GM23248 (cell line): Measurements from ENCODE around the gene C2orf49. TPM values are rescaled to one million over a fixed set of nuclear protein-coding genes. Genes with fewer than 3 reads are reported as not detected.

Experiments
- DNase-seq: peaks from one replicate; pipeline ENCODE4 v3.0.0-alpha.2; 2015
- H2AFZ ChIP-seq: fragments of 200-600 bp; sonication (generic); 2 replicates; pipeline ENCODE4 v1.6.1; 2016; ENCODE audit warnings: antibody characterized with exemption
- H3F3A ChIP-seq: fragments of 200-600 bp; sonication (generic); 2 replicates; pipeline ENCODE4 v1.6.1; 2016; ENCODE audit warnings: mild to moderate bottlenecking, antibody characterized with exemption, mixed run types; ENCODE audit not compliant: insufficient read depth
- H3K27ac ChIP-seq: fragments of 200-600 bp; sonication (generic); 2 replicates; pipeline ENCODE4 v1.5.1; 2016; ENCODE audit warnings: mild to moderate bottlenecking
- H3K27me3 ChIP-seq: fragments of 200-600 bp; sonication (generic); replicated peaks from 2 replicates; pipeline ENCODE4 v1.6.1; 2016; ENCODE audit warnings: mild to moderate bottlenecking; ENCODE audit not compliant: insufficient read depth
- H3K36me3 ChIP-seq: fragments of 200-600 bp; sonication (generic); 2 replicates; pipeline ENCODE4 v1.6.1; 2016; ENCODE audit warnings: low read depth, mild to moderate bottlenecking
- H3K4me1 ChIP-seq: fragments of 200-600 bp; sonication (generic); 2 replicates; pipeline ENCODE4 v1.6.1; 2016; ENCODE audit warnings: mild to moderate bottlenecking; ENCODE audit not compliant: insufficient read depth
- H3K4me2 ChIP-seq: fragments of 200-600 bp; sonication (generic); one replicate; pipeline ENCODE4 v1.6.1; 2016; ENCODE audit warnings: mild to moderate bottlenecking; ENCODE audit not compliant: unreplicated experiment
- H3K4me3 ChIP-seq: fragments of 200-600 bp; sonication (generic); 2 replicates; pipeline ENCODE4 v1.5.1; 2016; ENCODE audit warnings: mild to moderate bottlenecking
- H3K79me2 ChIP-seq: fragments of 200-600 bp; sonication (generic); 2 replicates; pipeline ENCODE4 v1.6.1; 2016; ENCODE audit warnings: mild to moderate bottlenecking; ENCODE audit not compliant: insufficient read depth
- H3K9ac ChIP-seq: fragments of 200-600 bp; sonication (generic); 2 replicates; pipeline ENCODE4 v1.6.1; 2016; ENCODE audit warnings: mild to moderate bottlenecking
- H3K9me2 ChIP-seq: fragments of 200-600 bp; sonication (generic); 2 replicates; pipeline ENCODE4 v1.6.1; 2016; ENCODE audit warnings: mixed run types, mild to moderate bottlenecking, moderate library complexity; ENCODE audit not compliant: insufficient read depth
- H3K9me3 ChIP-seq: fragments of 200-600 bp; sonication (generic); one replicate; pipeline ENCODE4 v1.6.1; 2017; ENCODE audit warnings: low read depth
- H4K20me1 ChIP-seq: fragments of 200-600 bp; sonication (generic); 2 replicates; pipeline ENCODE4 v1.6.0; 2016; ENCODE audit not compliant: insufficient read depth
- EZH2 ChIP-seq: fragments of 200-600 bp; sonication (generic); IDR thresholded peaks from 2 replicates; pipeline ENCODE4 v1.6.1; 2018; ENCODE audit warnings: antibody characterized with exemption, mild to moderate bottlenecking; ENCODE audit not compliant: insufficient read depth, poor library complexity, severe bottlenecking
- EZH2phosphoT487 ChIP-seq: fragments of 200-600 bp; sonication (generic); IDR thresholded peaks from 2 replicates; pipeline ENCODE4 v1.6.1; 2018; ENCODE audit warnings: antibody characterized with exemption, moderate library complexity, mild to moderate bottlenecking, low read depth; ENCODE audit not compliant: insufficient read depth
- whole genome bisulfite sequencing, 2 experiments: methylation state at CpG; one replicate each; pipeline ENCODE4 v1.1.6; 2015 to 2017; ENCODE audit warnings: low lambda C conversion rate in 2 of 2, low coverage in 1 of 2; ENCODE audit errors: missing lambda C conversion rate in 2 of 2; 5-methylcytosine and 5-hydroxymethylcytosine counted together
- in situ Hi-C: fragments of 300-500 bp; cut with MboI; formaldehyde crosslinking; loops from 2 replicates; pipeline ENCODE4 v1.15.0; 2020
- polyA plus RNA-seq: library from polyadenylated mRNA; unstranded; fragments of >200 nt; fragmentation: Nextera tagmentation; extraction: Ambion mirVana; gene quantifications from 2 replicates; pipeline ENCODE4 v1.2.1, GENCODE V29; 2016
- total RNA-seq: library from RNA; depleted of rRNA; stranded (reverse); fragments of >200 nt; shearing (Covaris generic); gene quantifications from 2 replicates; pipeline ENCODE4 v1.2.3, GENCODE V29; 2014

The C2orf49 gene
- total and polyA plus RNA-seq, 2 experiments from 2014 or later: 9.0 to 13.6 TPM

DNA sequence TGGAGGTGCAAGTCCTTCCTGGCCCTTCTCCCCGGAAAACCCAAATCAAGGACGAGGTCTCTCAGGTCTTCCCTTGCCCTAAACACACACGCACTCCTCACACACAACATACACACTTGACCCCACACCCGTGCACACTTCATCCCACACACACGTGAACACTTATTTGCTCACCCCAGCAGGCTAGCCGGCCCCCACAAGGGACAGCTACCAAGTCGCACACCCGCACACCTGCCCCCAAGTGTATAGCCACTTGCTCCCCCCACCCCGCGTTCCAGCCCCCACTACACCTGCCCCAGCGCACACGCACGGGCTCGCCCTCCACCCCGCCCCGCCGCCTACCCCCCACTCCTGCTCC lies 8.2 kb upstream of the C2orf49 start:
- peak overlapping the region; percentile 87 for H3K4me2 ChIP-seq
- H3K9ac ChIP-seq: peak overlapping the region; percentile 79
- no peak overlapping the region for H3K27ac ChIP-seq
- H3F3A ChIP-seq: 0 out of 2 replicates have a peak, but pooled peaks cover 16% of the 10 kb centered on the region
- no peaks in the 10 kb centered on the region for H3K9me2 ChIP-seq
- TF ChIP-seq EZH2phosphoT487 (no peak), EZH2 (no peak)
- in situ Hi-C loops: no loop called here
- H3K4me3 ChIP-seq: peak overlapping the region; percentile 80
- peak overlapping the region; percentile 90 for H2AFZ ChIP-seq
- H4K20me1 ChIP-seq: no peaks in the 10 kb centered on the region
- H3K4me1 ChIP-seq: peaks cover 33% of the 10 kb centered on the region
- H3K36me3 ChIP-seq: no peaks in the 10 kb centered on the region
- peaks cover 48% of the 10 kb centered on the region for H3K79me2 ChIP-seq
- WGBS, 2 experiments: 1 to 2% methylated on average over 10 to 17 of the region's 17 CpGs
- no peaks in the 10 kb centered on the region for H3K27me3 ChIP-seq
- no peaks in the 10 kb centered on the region for H3K9me3 ChIP-seq
- peak; percentile 23 for DNase-seq

DNA sequence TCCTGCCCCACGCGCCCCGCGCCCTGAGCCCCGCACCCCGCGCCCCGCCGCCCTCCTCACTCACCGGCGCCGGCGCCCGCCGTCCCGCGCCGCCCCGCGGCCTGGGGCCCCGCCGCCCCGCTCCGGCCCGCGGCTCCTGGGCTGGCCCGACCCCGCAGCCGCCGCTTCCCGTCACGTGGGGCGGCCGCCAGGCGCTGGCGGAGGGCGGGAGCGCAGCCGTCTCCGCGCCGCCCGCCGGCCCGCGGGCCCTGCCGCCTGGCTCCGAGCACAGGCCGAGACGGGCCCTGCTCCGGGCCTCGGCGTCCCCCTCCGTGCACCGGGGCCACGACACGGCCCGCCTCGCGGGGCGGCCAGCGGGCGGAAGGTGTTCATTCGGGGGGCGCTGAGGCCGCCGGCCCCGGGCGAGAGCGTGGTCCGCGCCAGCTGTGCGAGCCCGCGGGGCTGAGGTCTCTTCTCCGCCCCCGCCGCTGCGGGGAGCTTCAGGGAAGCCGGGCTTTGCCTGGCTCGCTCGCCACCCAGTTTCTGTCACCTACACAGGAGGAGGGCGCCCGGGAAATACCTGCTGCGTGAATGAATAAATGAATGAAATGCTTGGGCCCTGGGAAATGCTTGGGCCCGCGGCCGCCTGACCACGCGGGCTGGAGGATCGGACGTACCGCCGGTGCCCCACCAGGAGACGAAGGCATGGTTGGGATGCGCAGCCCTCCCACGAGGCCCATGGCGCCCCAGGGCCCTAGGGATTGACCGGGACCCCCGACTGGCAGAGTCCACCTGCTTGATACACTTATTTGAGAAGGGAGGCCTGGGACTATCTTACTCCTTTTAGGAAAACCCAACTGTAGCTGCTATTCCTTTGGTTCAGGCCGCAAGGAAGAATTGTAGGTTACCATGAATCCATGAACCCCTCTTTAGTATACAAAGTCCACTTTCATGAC lies 7.5 kb upstream of the C2orf49 start, which contains the start of gene TGFBRAP1:
Gene TGFBRAP1, minus strand, starts transcription at position 175 of the 935 bp plus-strand sequence. CDS start 21,434 bp downstream, outside the sequence.
- peak within 1 kb of the TSS; percentile 89 for H3K4me3 ChIP-seq
- H3K9ac ChIP-seq: peak within 1 kb of the TSS; percentile 96
- H3F3A ChIP-seq: 0 out of 2 replicates have a peak, but pooled peaks cover 15% of the 10 kb centered on the region
- H2AFZ ChIP-seq: peak within 1 kb of the TSS; percentile 100
- H3K36me3 ChIP-seq: no peaks in the 10 kb centered on the region
- H3K4me2 ChIP-seq: peak within 1 kb of the TSS; percentile 97
- peaks cover 27% of the 10 kb centered on the region for H3K4me1 ChIP-seq
- DNase-seq: peak; percentile 84
- no peaks in the 10 kb centered on the region for H3K27me3 ChIP-seq
- 2 to 5% methylated on average over 42 to 78 of the region's 101 CpGs for WGBS, 2 experiments
- peak within 1 kb of the TSS; percentile 58 for H3K27ac ChIP-seq
- H3K9me3 ChIP-seq: no peaks in the 10 kb centered on the region
- peaks cover 48% of the 10 kb centered on the region for H3K79me2 ChIP-seq
- H4K20me1 ChIP-seq: no peaks in the 10 kb centered on the region
- TF ChIP-seq EZH2 (no peak), EZH2phosphoT487 (no peak)
- no peaks in the 10 kb centered on the region for H3K9me2 ChIP-seq
- in situ Hi-C loops: no loop called here

DNA sequence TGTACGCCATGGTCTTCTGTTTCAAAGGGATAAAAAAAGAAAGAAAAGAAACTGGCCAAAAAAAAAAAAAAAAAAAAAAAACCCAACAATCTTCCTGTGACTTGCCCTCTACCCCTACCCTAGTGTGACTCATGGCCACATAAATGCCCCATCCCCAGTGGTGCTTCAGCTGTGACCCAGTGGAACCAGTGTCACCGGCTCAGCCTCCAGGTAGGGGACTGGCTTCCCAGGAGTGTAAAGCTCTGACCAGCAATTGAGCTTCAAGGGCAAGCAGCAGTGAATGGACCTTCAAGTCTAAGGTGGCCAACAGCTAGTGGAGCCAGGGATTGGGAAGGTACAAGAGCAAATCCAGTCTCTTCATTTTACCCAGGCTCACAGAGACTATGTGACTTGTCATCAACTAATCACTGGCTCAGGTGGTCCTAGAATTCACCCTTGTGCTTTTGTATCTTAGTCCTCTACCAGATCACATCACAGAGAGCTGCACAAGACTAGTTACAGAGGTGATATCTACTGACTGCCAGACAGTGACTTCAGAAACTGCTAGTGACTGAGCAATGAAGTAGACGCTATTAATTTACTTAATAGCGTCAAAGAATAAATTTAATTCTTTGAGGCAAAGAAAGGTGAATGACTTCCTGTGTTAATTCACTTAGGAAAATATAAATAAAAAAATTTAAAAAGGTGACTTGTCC lies 6.5 kb upstream of the C2orf49 start:
- Histone ChIP-seq H3F3A (0 out of 2 replicates have a peak, but pooled peaks cover 7% of the 10 kb centered on the region), H3K9ac (peak overlapping the region; percentile 96; the same call in 1 of the 2 replicates), H3K27me3 (no peaks in the 10 kb centered on the region), H3K27ac (no peak overlapping the region), H3K9me2 (no peaks in the 10 kb centered on the region), H4K20me1 (no peaks in the 10 kb centered on the region), H2AFZ (peak overlapping the region; percentile 100), H3K4me3 (0 out of 2 replicates have a peak overlapping the region, but pooled peaks have one; percentile 89), H3K79me2 (peaks cover 42% of the 10 kb centered on the region), H3K9me3 (no peaks in the 10 kb centered on the region), H3K36me3 (no peaks in the 10 kb centered on the region), H3K4me1 (peaks cover 17% of the 10 kb centered on the region), H3K4me2 (peak overlapping the region; percentile 97)
- 85 to 89% methylated on average over 4 of the region's 4 CpGs for WGBS, 2 experiments
- in situ Hi-C loops: no loop called here
- TF ChIP-seq EZH2 (no peak), EZH2phosphoT487 (no peak)
- DNase-seq: no peak

DNA sequence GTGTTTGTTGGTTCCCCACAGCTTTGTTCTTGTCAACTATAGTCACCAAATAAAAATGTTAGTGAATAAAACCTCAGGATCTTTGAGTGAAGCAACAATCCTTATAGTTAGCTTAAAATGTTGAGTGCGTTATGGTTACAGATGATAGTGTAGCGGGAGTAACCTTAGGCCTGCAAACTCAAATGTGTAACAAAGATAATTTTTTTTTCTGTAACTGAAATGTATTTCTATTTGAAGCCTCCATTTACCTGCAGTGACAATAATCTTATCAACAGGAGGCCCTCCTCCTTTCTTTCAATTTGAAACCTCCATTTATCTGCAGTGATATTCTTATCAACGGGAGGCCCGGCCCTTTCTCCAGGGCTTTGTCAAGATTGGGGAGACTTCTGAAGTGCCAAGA lies 3.1 kb upstream of the C2orf49 start:
- Histone ChIP-seq H3K36me3 (no peaks in the 10 kb centered on the region), H3F3A (0 out of 2 replicates have a peak, but pooled peaks cover 7% of the 10 kb centered on the region), H3K9ac (no peak overlapping the region), H3K9me2 (no peaks in the 10 kb centered on the region), H3K4me2 (no peak overlapping the region), H3K27ac (no peak overlapping the region), H3K27me3 (no peaks in the 10 kb centered on the region), H2AFZ (no peak overlapping the region), H4K20me1 (no peaks in the 10 kb centered on the region), H3K4me3 (no peak overlapping the region), H3K4me1 (peaks cover 21% of the 10 kb centered on the region), H3K9me3 (no peaks in the 10 kb centered on the region), H3K79me2 (peaks cover 42% of the 10 kb centered on the region)
- in situ Hi-C loops: no loop called here
- TF ChIP-seq EZH2: no peak
- no peak for TF ChIP-seq EZH2phosphoT487
- 96 to 99% methylated on average over 4 of the region's 4 CpGs for WGBS, 2 experiments
- DNase-seq: no peak
